Measurements from ENCODE around the gene CKS2.
"Not testable (repeated sequence)": the region's sequence is repeated elsewhere in the genome, so short reads cannot be mapped to it uniquely, and the experiment has no call there.

CKS2 gene

GRCh38 chr9:89310475-89311345 lies at the start of gene CKS2:
CKS2 (plus strand) TSS chr9:89311195; CDS start chr9:89311293, 98 bp downstream.
- DNase-seq: peak; percentile 100

- DNase-seq: no peak
These were observed 37.3 kb upstream of the CKS2 start for GRCh38 chr9:89273528-89274279.

- no peak for DNase-seq
These were observed 36.2 kb upstream of the CKS2 start for GRCh38 chr9:89274838-89275237.

GRCh38 chr9:89276040-89276439 lies 35.0 kb upstream of the CKS2 start:
- not testable (repeated sequence) for DNase-seq

- no peak for DNase-seq
These were observed 34.0 kb upstream of the CKS2 start for GRCh38 chr9:89277043-89277442.

- DNase-seq: peak; percentile 15
These were observed 33.5 kb upstream of the CKS2 start for GRCh38 chr9:89277454-89277853.

- no peak for DNase-seq
These were observed 32.4 kb upstream of the CKS2 start for GRCh38 chr9:89278551-89278950.

- no peak for DNase-seq
These were observed 31.8 kb upstream of the CKS2 start for GRCh38 chr9:89278997-89279739.

- DNase-seq: no peak
These were observed 29.9 kb upstream of the CKS2 start for GRCh38 chr9:89281106-89281505.

GRCh38 chr9:89282248-89282968 lies 28.6 kb upstream of the CKS2 start:
- DNase-seq: not testable (repeated sequence)

GRCh38 chr9:89284076-89284475 lies 26.9 kb upstream of the CKS2 start:
- DNase-seq: no peak

GRCh38 chr9:89291741-89292140 lies 19.3 kb upstream of the CKS2 start:
- no peak for DNase-seq

GRCh38 chr9:89293014-89293413 lies 18.0 kb upstream of the CKS2 start:
- DNase-seq: no peak

GRCh38 chr9:89295400-89295799 lies 15.6 kb upstream of the CKS2 start:
- DNase-seq: no peak

- DNase-seq: not testable (repeated sequence)
These were observed 9.0 kb upstream of the CKS2 start for GRCh38 chr9:89301996-89302395.

GRCh38 chr9:89304020-89304833 lies 6.8 kb upstream of the CKS2 start:
- no peak for DNase-seq

- no peak for DNase-seq
These were observed 6.2 kb upstream of the CKS2 start for GRCh38 chr9:89304834-89305188.

GRCh38 chr9:89305868-89306267 lies 5.1 kb upstream of the CKS2 start:
- no peak for DNase-seq

- DNase-seq: no peak
These were observed 1.8 kb upstream of the CKS2 start for GRCh38 chr9:89309166-89309565.

GRCh38 chr9:89309608-89310474 lies 1.2 kb upstream of the CKS2 start:
- no peak for DNase-seq
